SK-N-SH (cell line): ENCODE data around the gene RNFT1. TPM values are rescaled to one million over a fixed set of nuclear protein-coding genes. Genes with fewer than 3 reads are reported as not detected.
A peak's percentile ranks its signal among the peaks of the same experiment; 100 is the strongest.

Source experiments
- CTCF ChIA-PET: fragments of 300-600, 350-600 bp; formaldehyde crosslinking; extraction: SDS; loops from one replicate; lab custom pipeline; 2021; lab: Yijun Ruan, JAX
- POLR2A ChIA-PET: fragments of 350-600 bp; sonication (Branson Sonifier 250); formaldehyde crosslinking; extraction: SDS; loops from one replicate; lab custom pipeline; 2020; ENCODE audit warnings: antibody characterized with exemption, inconsistent platforms; lab: Yijun Ruan, JAX
- DNase-seq: peaks from one replicate; pipeline ENCODE4 v3.0.0; 2012
- H2AFZ ChIP-seq: fragments of 200-600 bp; sonication (generic); 2 replicates; pipeline ENCODE4 v1.8.1; 2016; ENCODE audit warnings: antibody characterized with exemption, mild to moderate bottlenecking, low read depth
- H3F3A ChIP-seq: fragments of 200-600 bp; sonication (generic); replicated peaks from 2 replicates; pipeline ENCODE3; 2016; ENCODE audit warnings: antibody characterized with exemption, mild to moderate bottlenecking; ENCODE audit not compliant: insufficient read depth
- H3K27ac ChIP-seq, 2 experiments: fragments of 200-500 bp in 1 of 2; fragments of 200-600 bp in 1 of 2; sonication (Bioruptor generic) in 1 of 2; sonication (generic), shearing (Covaris generic) in 1 of 2; 2 replicates each; pipeline versions ENCODE4 v1.5.1 to v1.6.1; 2014 to 2016; ENCODE audit warnings: low read depth in 2 of 2, inconsistent platforms in 1 of 2, low read length in 1 of 2, mild to moderate bottlenecking in 1 of 2, mixed read lengths in 1 of 2
- H3K27me3 ChIP-seq: fragments of 200-600 bp; sonication (generic), shearing (Covaris generic); 2 replicates; pipeline ENCODE4 v1.6.1; 2016; ENCODE audit warnings: mixed run types; ENCODE audit not compliant: insufficient read depth
- H3K36me3 ChIP-seq, 2 experiments: fragments of 200-500 bp in 1 of 2; fragments of 200-600 bp in 1 of 2; sonication (Bioruptor generic) in 1 of 2; sonication (generic) in 1 of 2; replicated peaks in 1 of 2; 2 replicates each; pipeline versions ENCODE3 to v1.5.1; 2014 to 2016; ENCODE audit warnings: low read length in 1 of 2, mild to moderate bottlenecking in 1 of 2; ENCODE audit not compliant: insufficient read depth in 2 of 2, control insufficient read depth in 1 of 2
- H3K4me1 ChIP-seq, 2 experiments: fragments of 200-500 bp in 1 of 2; fragments of 200-600 bp in 1 of 2; sonication (Bioruptor generic) in 1 of 2; sonication (generic), shearing (Covaris generic) in 1 of 2; 2 replicates each; pipeline versions ENCODE4 v1.5.1 to v1.6.1; 2014 to 2016; ENCODE audit warnings: low read depth in 1 of 2, low read length in 1 of 2, mixed run types in 1 of 2; ENCODE audit not compliant: insufficient read depth in 2 of 2, control insufficient read depth in 1 of 2
- H3K4me2 ChIP-seq: fragments of 200-600 bp; sonication (generic), shearing (Covaris generic); 2 replicates; pipeline ENCODE4 v1.6.1; 2017; ENCODE audit warnings: mixed run types
- H3K4me3 ChIP-seq, 2 experiments: fragments of 200-500 bp in 1 of 2; fragments of 200-600 bp in 1 of 2; sonication (Bioruptor generic) in 1 of 2; sonication (generic), shearing (Covaris generic) in 1 of 2; 2 replicates each; pipeline versions ENCODE4 v1.5.1 to v1.8.1; 2014 to 2016; ENCODE audit warnings: low read depth in 2 of 2, inconsistent platforms in 1 of 2, low read length in 1 of 2, mild to moderate bottlenecking in 1 of 2, mixed read lengths in 1 of 2, moderate library complexity in 1 of 2
- H3K79me2 ChIP-seq: fragments of 200-600 bp; sonication (generic); 2 replicates; pipeline ENCODE4 v1.8.1; 2017; ENCODE audit warnings: mild to moderate bottlenecking; ENCODE audit not compliant: insufficient read depth
- H3K9ac ChIP-seq: fragments of 200-600 bp; sonication (generic); 2 replicates; pipeline ENCODE4 v1.6.1; 2017; ENCODE audit warnings: mixed run types
- H3K9me2 ChIP-seq: fragments of 200-600 bp; sonication (generic); 2 replicates; pipeline ENCODE4 v1.6.1; 2017; ENCODE audit warnings: mixed run types
- H3K9me3 ChIP-seq: fragments of 200-600 bp; sonication (generic); 2 replicates; pipeline ENCODE4 v1.6.1; 2017; ENCODE audit warnings: mixed run types, mild to moderate bottlenecking, moderate library complexity
- H4K20me1 ChIP-seq: fragments of 200-600 bp; sonication (generic); 2 replicates; pipeline ENCODE4 v1.6.1; 2017; ENCODE audit warnings: mild to moderate bottlenecking, mixed run types; ENCODE audit not compliant: insufficient read depth
- FOSL2 ChIP-seq: IDR thresholded peaks from 2 replicates; pipeline ENCODE4 v1.4.0; 2012; ENCODE audit warnings: low read depth, mild to moderate bottlenecking, moderate library complexity, borderline replicate concordance
- MEF2A ChIP-seq: IDR thresholded peaks from 2 replicates; pipeline ENCODE4 v1.4.0; 2012; ENCODE audit warnings: low read depth, borderline replicate concordance
- MXI1 ChIP-seq: IDR thresholded peaks from 2 replicates; pipeline ENCODE4 v1.6.1; 2012; ENCODE audit warnings: mild to moderate bottlenecking, low read depth, low read length, improper control_type of control experiment
- NRF1 ChIP-seq: IDR thresholded peaks from 2 replicates; pipeline ENCODE4 v1.6.1; 2012; ENCODE audit warnings: low read depth, mild to moderate bottlenecking, low read length
- POLR2AphosphoS5 ChIP-seq: IDR thresholded peaks from 2 replicates; pipeline ENCODE4 v1.6.1; 2012; ENCODE audit warnings: low read depth, low read length
- RAD21 ChIP-seq: IDR thresholded peaks from 2 replicates; pipeline ENCODE4 v1.6.1; 2012; ENCODE audit warnings: mild to moderate bottlenecking, low read length
- SIN3A ChIP-seq: IDR thresholded peaks from 2 replicates; pipeline ENCODE4 v1.6.1; 2012; ENCODE audit warnings: low read depth, mild to moderate bottlenecking, low read length, moderate library complexity, borderline replicate concordance
- SMC3 ChIP-seq: IDR thresholded peaks from 2 replicates; pipeline ENCODE4 v1.6.1; 2012; ENCODE audit warnings: low read depth, low read length, improper control_type of control experiment
- TCF12 ChIP-seq: IDR thresholded peaks from 2 replicates; pipeline ENCODE4 v1.4.0; 2012
- ZBTB33 ChIP-seq: IDR thresholded peaks from 2 replicates; pipeline ENCODE4 v1.4.0; 2012; ENCODE audit warnings: low read depth, borderline replicate concordance
- WGBS: methylation state at CpG from one replicate; pipeline ENCODE4 v1.1.6; 2017; ENCODE audit warnings: low lambda C conversion rate; 5-methylcytosine and 5-hydroxymethylcytosine counted together
- polyA plus RNA-seq, 3 experiments: library from polyadenylated mRNA; depleted of rRNA; stranded (reverse); fragments of >200 nt; gene quantifications; 2 replicates each; pipeline ENCODE4 v1.2.3, GENCODE V29; 2012
- TF ChIP-seq, protein P1 (sequence below): fragments of 200-600 bp; sonication (generic); IDR thresholded peaks from 2 replicates; pipeline ENCODE4 v1.6.1; 2017; ENCODE audit warnings: antibody characterized with exemption, mild to moderate bottlenecking, moderate library complexity
- TF ChIP-seq, protein P2 (sequence below): fragments of 150-350 bp; IDR thresholded peaks from 2 replicates; pipeline ENCODE4 v1.6.1; 2017; ENCODE audit warnings: antibody characterized with exemption, low read length, low read depth, borderline replicate concordance

The RNFT1 gene
- polyA plus RNA-seq, 1 of the 3 experiments (the other 2 are of a cell fraction), result 11.8 TPM

- H3K36me3 ChIP-seq, result peaks cover 28 to 68% of the 10 kb centered on the region in 2 experiments
- POLR2A ChIA-PET, result interaction anchor here (1.0 kb wide), 1 partner anchor 50 kb away, joined by 3 read pairs; the partner anchor contains the start of gene RNFT1
These were observed 50.2 kb downstream of the RNFT1 start for GRCh38 chr17:59914274-59914854.

DNA sequence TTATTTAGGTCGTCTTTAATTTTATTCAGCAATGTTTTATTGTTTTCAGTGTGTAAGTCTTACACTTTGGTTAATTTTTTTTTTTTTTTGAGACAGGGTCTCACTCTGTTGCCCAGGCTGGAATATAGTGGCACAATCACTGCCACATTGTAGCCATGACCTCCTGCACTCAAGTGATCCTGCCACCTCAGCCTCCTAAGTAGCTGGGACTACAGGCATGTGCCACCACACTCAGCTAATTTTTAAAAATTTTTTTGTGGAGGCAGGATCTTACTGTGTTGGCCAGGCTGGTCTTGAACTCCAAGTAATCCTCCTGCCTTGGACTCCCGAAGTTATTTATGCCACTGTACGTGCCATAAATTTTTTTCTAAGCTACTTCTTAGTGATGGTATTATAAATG is 57.1 kb downstream of the RNFT1 start:
- Histone ChIP-seq H4K20me1 (peaks cover 25% of the 10 kb centered on the region; the same call in 1 of the 2 replicates), H3K27me3 (no peaks in the 10 kb centered on the region), H3K4me1 (no peaks in the 10 kb centered on the region), H3K79me2 (peaks cover 77% of the 10 kb centered on the region), H3K9me2 (no peaks in the 10 kb centered on the region), H3K9me3 (no peaks in the 10 kb centered on the region), H2AFZ (no peak overlapping the region), H3K4me2 (no peak overlapping the region)
- POLR2A ChIA-PET, result no interaction called here
- TF ChIP-seq FOSL2 (no peak), SMC3 (no peak), MXI1 (no peak), NRF1 (no peak), TCF12 (no peak), POLR2AphosphoS5 (no peak), MEF2A (no peak), SIN3A (no peak)
- TF ChIP-seq, protein P1, sequence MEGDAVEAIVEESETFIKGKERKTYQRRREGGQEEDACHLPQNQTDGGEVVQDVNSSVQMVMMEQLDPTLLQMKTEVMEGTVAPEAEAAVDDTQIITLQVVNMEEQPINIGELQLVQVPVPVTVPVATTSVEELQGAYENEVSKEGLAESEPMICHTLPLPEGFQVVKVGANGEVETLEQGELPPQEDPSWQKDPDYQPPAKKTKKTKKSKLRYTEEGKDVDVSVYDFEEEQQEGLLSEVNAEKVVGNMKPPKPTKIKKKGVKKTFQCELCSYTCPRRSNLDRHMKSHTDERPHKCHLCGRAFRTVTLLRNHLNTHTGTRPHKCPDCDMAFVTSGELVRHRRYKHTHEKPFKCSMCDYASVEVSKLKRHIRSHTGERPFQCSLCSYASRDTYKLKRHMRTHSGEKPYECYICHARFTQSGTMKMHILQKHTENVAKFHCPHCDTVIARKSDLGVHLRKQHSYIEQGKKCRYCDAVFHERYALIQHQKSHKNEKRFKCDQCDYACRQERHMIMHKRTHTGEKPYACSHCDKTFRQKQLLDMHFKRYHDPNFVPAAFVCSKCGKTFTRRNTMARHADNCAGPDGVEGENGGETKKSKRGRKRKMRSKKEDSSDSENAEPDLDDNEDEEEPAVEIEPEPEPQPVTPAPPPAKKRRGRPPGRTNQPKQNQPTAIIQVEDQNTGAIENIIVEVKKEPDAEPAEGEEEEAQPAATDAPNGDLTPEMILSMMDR, result no peak
- TF ChIP-seq, protein P2, sequence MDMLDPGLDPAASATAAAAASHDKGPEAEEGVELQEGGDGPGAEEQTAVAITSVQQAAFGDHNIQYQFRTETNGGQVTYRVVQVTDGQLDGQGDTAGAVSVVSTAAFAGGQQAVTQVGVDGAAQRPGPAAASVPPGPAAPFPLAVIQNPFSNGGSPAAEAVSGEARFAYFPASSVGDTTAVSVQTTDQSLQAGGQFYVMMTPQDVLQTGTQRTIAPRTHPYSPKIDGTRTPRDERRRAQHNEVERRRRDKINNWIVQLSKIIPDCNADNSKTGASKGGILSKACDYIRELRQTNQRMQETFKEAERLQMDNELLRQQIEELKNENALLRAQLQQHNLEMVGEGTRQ, result no peak
- TF ChIP-seq, all 33 proteins: peak for 0
- peaks cover 28% of the 10 kb centered on the region for H3F3A ChIP-seq
- H3K4me3 ChIP-seq, result no peak overlapping the region
- WGBS, result 94% methylated on average over 3 of the region's 3 CpGs
- CTCF ChIA-PET, result interaction anchor here (0.6 to 2.3 kb wide), 3 partner anchors 129 to 160 kb away, joined by 4 to 8 read pairs (median 6); no protein-coding TSS in a partner anchor
- H3K36me3 ChIP-seq, result peaks cover 5 to 14% of the 10 kb centered on the region in 2 experiments
- no peak overlapping the region for H3K9ac ChIP-seq
- no peak for DNase-seq
- H3K27ac ChIP-seq, result no peak overlapping the region

More at GRCh38 chr17:59914274-59914854, 50.2 kb downstream of the RNFT1 start:
- Histone ChIP-seq H3K4me3 (no peak overlapping the region), H3K9me2 (no peaks in the 10 kb centered on the region), H4K20me1 (no peaks in the 10 kb centered on the region), H3K79me2 (peaks cover 12% of the 10 kb centered on the region), H3K27ac (no peak overlapping the region), H3K9me3 (no peaks in the 10 kb centered on the region), H3K9ac (no peak overlapping the region), H3K4me2 (no peak overlapping the region), H3F3A (peaks cover 30% of the 10 kb centered on the region), H2AFZ (no peak overlapping the region), H3K4me1 (no peaks in the 10 kb centered on the region), H3K27me3 (no peaks in the 10 kb centered on the region)
- WGBS, result 93% methylated on average over 1 of the region's 1 CpG
- DNase-seq, result peak; percentile 75
- CTCF ChIA-PET, result interaction anchor here (0.6 to 8.1 kb wide), 53 partner anchors 9 to 203 kb away, joined by 3 to 129 read pairs (median 5); partner anchors contain the start of genes RNFT1, RPS6KB1 and TUBD1
- peak; percentile 72 for TF ChIP-seq RAD21
- TF ChIP-seq ZBTB33, result no peak
- peak; percentile 62 for TF ChIP-seq SMC3
- TF ChIP-seq, protein P1, result peak; percentile 84
